Lung (tissue), 12 donors: ENCODE data around the gene LSS. TPM values are rescaled to one million over a fixed set of nuclear protein-coding genes. Genes with fewer than 3 reads are reported as not detected.

ENCODE experiments used
- ATAC-seq: fragments of 200-7000 bp; cut with Tn5 transposase; one replicate; pipeline ENCODE4 v1.9.1; 2020; ENCODE audit warnings: moderate number of reproducible peaks; ENCODE audit not compliant: insufficient read depth, low FRiP score
- DNase-seq, 3 donors: peaks; one replicate each; pipeline ENCODE4 v3.0.0-alpha.2; 2013 to 2017
- H3K27ac ChIP-seq, 2 donors: one replicate each; pipeline ENCODE4 v1.5.1; 2013; ENCODE audit warnings: mild to moderate bottlenecking in 2 of 2, moderate library complexity in 2 of 2, control low read depth in 1 of 2, inconsistent platforms in 1 of 2, low read depth in 1 of 2, low read length in 1 of 2
- H3K27me3 ChIP-seq, 3 donors: one replicate each; pipeline ENCODE4 v1.5.1; 2013; ENCODE audit warnings: low read length in 2 of 3; ENCODE audit not compliant: control insufficient read depth in 3 of 3, insufficient read depth in 3 of 3
- H3K36me3 ChIP-seq, 4 donors: one replicate each; pipeline ENCODE4 v1.5.1; 2013; ENCODE audit warnings: low read length in 4 of 4, mild to moderate bottlenecking in 1 of 4, moderate library complexity in 1 of 4; ENCODE audit not compliant: control insufficient read depth in 4 of 4, insufficient read depth in 4 of 4
- H3K4me1 ChIP-seq, 5 donors: one replicate each; pipeline ENCODE4 v1.5.1; 2013; ENCODE audit warnings: low read length in 5 of 5, mild to moderate bottlenecking in 2 of 5, moderate library complexity in 1 of 5; ENCODE audit not compliant: control insufficient read depth in 5 of 5, insufficient read depth in 5 of 5
- H3K4me3 ChIP-seq: one replicate; pipeline ENCODE4 v1.5.1; 2013; ENCODE audit warnings: mild to moderate bottlenecking, control low read depth, moderate library complexity
- H3K9ac ChIP-seq, 2 donors: one replicate each; pipeline ENCODE4 v1.5.1; 2013; ENCODE audit warnings: low read length in 2 of 2, control low read depth in 1 of 2; ENCODE audit not compliant: insufficient read depth in 1 of 2
- H3K9me3 ChIP-seq, 4 donors: one replicate each; pipeline ENCODE4 v1.5.1; 2013; ENCODE audit warnings: low read length in 3 of 4, mild to moderate bottlenecking in 1 of 4, moderate library complexity in 1 of 4; ENCODE audit not compliant: control insufficient read depth in 4 of 4, insufficient read depth in 3 of 4
- WGBS, 2 donors: extraction: QIAGEN DNeasy Blood & Tissue Kit; methylation state at CpG; one replicate each; pipeline ENCODE4 v1.1.7; 2013; 5-methylcytosine and 5-hydroxymethylcytosine counted together
- polyA plus RNA-seq, 2 donors: library from polyadenylated mRNA; stranded (reverse); fragments of 200-250 nt; gene quantifications; one replicate each; pipeline ENCODE4 v1.2.1, GENCODE V29; 2013
- total RNA-seq, 2 donors: library from RNA; depleted of rRNA in 1 of 2; stranded (reverse); fragments of >200 nt in 1 of 2; gene quantifications; one replicate each; pipeline ENCODE4 v1.2.1, GENCODE V29; 2014 to 2021
- TF ChIP-seq, protein P1 (sequence below): IDR thresholded peaks from 2 replicates; pipeline ENCODE4 v1.5.1; 2012; ENCODE audit warnings: mild to moderate bottlenecking; ENCODE audit errors: control extremely low read depth, extremely low read depth
- donor health status: control.
- donor health status: control.
- donor health status: Bipolar disorder and iron deficiency.
- donor health status: healthy.
- donor health status: DM: yes; HTN: yes; CAD: no.

The LSS gene
- total and polyA plus RNA-seq, 4 donors: 54.6 to 152 (median 98.8) TPM

DNA sequence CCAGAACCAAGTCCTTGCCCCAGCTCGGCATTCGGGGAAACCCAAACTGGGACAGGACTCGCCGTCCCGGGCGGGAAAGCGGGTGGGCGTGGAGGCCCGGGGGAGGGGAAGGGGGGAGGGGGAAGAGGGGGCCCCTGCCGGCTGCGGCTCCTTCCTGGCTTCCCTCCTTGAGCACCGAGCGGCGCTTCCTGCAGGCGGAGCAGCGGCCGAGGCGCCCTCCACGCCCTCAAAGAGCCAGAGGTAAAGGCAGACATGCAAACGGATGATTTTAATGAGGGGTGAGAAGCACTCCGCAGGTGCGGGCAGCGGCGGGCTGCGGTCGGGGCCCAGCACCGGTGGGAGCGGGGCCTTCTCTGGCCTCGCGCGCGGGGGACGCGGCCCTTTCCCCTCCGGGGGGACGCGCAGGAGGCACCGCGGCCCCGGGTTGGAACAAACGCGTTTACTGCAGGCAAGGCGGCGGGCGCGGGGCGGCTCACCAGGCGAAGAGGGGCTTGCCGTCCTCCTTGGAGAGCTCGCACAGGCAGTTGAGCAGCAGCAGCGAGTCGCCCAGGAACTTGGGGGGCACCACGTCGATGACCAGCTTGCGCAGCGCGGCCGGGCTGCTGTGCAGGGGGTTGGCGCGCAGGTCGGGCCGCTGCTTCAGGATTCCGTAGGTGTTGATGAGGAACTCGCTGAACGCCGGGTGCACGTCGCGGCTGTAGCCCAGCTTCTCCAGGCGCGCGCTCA is 67.5 kb downstream of the LSS start:
- H3K9me3 ChIP-seq: peaks cover 0 to 1% (median 0%) of the 10 kb centered on the region in 4 donors
- peaks cover 0 to 8% (median 2%) of the 10 kb centered on the region in 4 donors for H3K36me3 ChIP-seq
- H3K27ac ChIP-seq: no peak overlapping the region
- no peak overlapping the region for H3K4me3 ChIP-seq
- peaks cover 0 to 20% (median 0%) of the 10 kb centered on the region in 3 donors for H3K27me3 ChIP-seq
- peak in 1 of 3 donors; percentile 15 for DNase-seq
- 85 to 92% methylated on average over 60 to 71 of the region's 72 CpGs for WGBS, 2 donors
- no peak for ATAC-seq
- no peaks in the 10 kb centered on the region for H3K4me1 ChIP-seq
- H3K9ac ChIP-seq: no peak overlapping the region
- TF ChIP-seq, protein P1, sequence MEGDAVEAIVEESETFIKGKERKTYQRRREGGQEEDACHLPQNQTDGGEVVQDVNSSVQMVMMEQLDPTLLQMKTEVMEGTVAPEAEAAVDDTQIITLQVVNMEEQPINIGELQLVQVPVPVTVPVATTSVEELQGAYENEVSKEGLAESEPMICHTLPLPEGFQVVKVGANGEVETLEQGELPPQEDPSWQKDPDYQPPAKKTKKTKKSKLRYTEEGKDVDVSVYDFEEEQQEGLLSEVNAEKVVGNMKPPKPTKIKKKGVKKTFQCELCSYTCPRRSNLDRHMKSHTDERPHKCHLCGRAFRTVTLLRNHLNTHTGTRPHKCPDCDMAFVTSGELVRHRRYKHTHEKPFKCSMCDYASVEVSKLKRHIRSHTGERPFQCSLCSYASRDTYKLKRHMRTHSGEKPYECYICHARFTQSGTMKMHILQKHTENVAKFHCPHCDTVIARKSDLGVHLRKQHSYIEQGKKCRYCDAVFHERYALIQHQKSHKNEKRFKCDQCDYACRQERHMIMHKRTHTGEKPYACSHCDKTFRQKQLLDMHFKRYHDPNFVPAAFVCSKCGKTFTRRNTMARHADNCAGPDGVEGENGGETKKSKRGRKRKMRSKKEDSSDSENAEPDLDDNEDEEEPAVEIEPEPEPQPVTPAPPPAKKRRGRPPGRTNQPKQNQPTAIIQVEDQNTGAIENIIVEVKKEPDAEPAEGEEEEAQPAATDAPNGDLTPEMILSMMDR: no peak

DNA sequence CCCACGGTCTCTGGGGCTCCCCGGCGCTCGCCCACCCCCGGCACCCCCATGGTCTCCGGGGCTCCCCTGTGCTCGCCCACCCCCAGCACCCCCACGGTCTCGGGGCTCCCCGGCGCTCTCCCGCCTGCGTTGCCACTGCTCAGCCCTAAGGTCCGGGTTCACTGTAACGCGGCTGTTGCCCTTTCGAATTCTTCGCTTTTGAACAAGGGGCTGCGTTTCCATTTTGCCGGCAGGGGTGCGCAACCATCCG is 68.0 kb downstream of the LSS start:
- TF ChIP-seq, protein P1: no peak
- DNase-seq: no peak
- H3K27me3 ChIP-seq: peaks cover 0 to 20% (median 0%) of the 10 kb centered on the region in 3 donors
- H3K9ac ChIP-seq: no peak overlapping the region
- H3K4me1 ChIP-seq: no peaks in the 10 kb centered on the region
- H3K27ac ChIP-seq: no peak overlapping the region
- no peak for ATAC-seq
- peaks cover 0 to 8% (median 3%) of the 10 kb centered on the region in 4 donors for H3K36me3 ChIP-seq
- 90 to 97% methylated on average over 21 to 22 of the region's 22 CpGs for WGBS, 2 donors
- H3K9me3 ChIP-seq: peaks cover 0 to 1% (median 0%) of the 10 kb centered on the region in 4 donors
- H3K4me3 ChIP-seq: no peak overlapping the region

GRCh38 chr21:46159841-46160656 is 68.5 kb downstream of the LSS start:
- 93 to 97% methylated on average over 28 to 32 of the region's 32 CpGs for WGBS, 2 donors
- ATAC-seq: no peak
- peaks cover 0 to 1% (median 0%) of the 10 kb centered on the region in 4 donors for H3K9me3 ChIP-seq

More at GRCh38 chr21:46159841-46160656, 68.5 kb downstream of the LSS start:
- Histone ChIP-seq H3K36me3 (peaks cover 0 to 8% (median 3%) of the 10 kb centered on the region in 4 donors), H3K9ac (no peak overlapping the region), H3K27me3 (peaks cover 0 to 20% (median 0%) of the 10 kb centered on the region in 3 donors), H3K4me1 (peaks cover 0 to 3% (median 0%) of the 10 kb centered on the region in 5 donors), H3K27ac (no peak overlapping the region), H3K4me3 (no peak overlapping the region)
- TF ChIP-seq, protein P1: no peak
- DNase-seq: peak in 1 of 3 donors; percentile 12
